Mononuclear cell (primary cell): ENCODE data around the gene ISM2. TPM values are rescaled to one million over a fixed set of nuclear protein-coding genes. Genes with fewer than 3 reads are reported as not detected.
"Not testable (repeated sequence)": the region's sequence is repeated elsewhere in the genome, so short reads cannot be mapped to it uniquely, and the experiment has no call there.

Source experiments
- H3K27me3 ChIP-seq: 2 replicates; pipeline ENCODE4 v1.6.0; 2011; ENCODE audit warnings: low read length, control low read depth; ENCODE audit not compliant: insufficient read depth
- H3K4me1 ChIP-seq: 2 replicates; pipeline ENCODE4 v1.5.1; 2011; ENCODE audit warnings: mild to moderate bottlenecking, low read length, control low read depth; ENCODE audit not compliant: insufficient read depth
- H3K4me3 ChIP-seq: 2 replicates; pipeline ENCODE4 v1.5.1; 2011; ENCODE audit warnings: mild to moderate bottlenecking, low read length, moderate library complexity
- H3K9me3 ChIP-seq: 2 replicates; pipeline ENCODE4 v1.5.1; 2011; ENCODE audit warnings: low read depth, mild to moderate bottlenecking, control low read depth, low read length
- total RNA-seq: library from RNA; depleted of rRNA; stranded (reverse); fragments of >200 nt; gene quantifications from one replicate; pipeline ENCODE4 v1.2.3, GENCODE V29; 2012

The ISM2 gene
- 0.42 TPM for total RNA-seq

DNA sequence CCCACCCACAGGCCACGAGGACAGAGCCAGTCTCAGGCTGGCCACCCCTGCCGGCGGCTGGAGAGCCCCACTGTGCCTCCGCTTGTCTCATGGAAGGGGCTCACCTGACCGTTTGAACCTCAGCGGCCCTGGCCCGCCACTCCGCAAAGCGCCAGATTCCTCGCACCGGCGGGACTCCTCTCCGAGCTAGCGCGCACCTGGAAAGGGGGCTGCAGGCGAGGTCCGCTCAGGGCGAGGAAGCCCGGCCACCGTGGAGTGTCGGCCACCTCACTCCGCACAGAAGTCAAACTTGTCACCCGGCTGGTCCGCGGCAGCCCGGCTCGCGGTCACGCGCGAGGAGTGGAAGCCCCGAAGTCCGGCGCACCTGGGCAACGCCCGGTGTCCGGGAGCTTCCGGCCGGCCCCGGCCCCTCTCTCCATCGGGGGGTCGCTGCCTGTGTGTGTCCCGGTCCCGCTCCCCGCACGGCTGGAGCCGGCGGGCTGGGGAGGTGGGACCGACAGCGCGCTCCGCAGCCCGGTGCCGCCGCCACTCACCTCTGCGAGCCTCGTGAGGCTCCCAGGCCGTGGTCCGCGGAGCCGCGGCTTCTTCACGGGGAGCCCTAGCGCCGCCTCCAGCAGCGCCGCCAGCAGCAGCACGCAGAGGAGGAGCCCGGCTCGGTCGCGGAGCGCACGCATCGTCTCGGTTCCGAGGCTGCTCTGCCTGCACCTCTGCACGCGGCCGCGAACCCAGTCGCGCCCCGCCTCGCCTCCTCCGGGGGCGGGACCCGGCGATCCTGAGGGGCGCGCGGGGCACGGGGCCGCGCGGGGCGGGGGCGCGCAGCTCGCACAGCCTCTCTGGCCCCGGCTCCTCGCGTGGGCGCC lies at the start of gene ISM2:
Gene ISM2 (minus strand): TSS at position 697 of the 860 bp plus-strand sequence. CDS start 23 bp downstream, at position 674.
- H3K4me1 ChIP-seq = peaks cover 15% of the 10 kb centered on the region
- H3K4me3 ChIP-seq = peak within 1 kb of the TSS; percentile 18
- H3K27me3 ChIP-seq = peaks cover 31% of the 10 kb centered on the region
- H3K9me3 ChIP-seq = no peaks in the 10 kb centered on the region

DNA sequence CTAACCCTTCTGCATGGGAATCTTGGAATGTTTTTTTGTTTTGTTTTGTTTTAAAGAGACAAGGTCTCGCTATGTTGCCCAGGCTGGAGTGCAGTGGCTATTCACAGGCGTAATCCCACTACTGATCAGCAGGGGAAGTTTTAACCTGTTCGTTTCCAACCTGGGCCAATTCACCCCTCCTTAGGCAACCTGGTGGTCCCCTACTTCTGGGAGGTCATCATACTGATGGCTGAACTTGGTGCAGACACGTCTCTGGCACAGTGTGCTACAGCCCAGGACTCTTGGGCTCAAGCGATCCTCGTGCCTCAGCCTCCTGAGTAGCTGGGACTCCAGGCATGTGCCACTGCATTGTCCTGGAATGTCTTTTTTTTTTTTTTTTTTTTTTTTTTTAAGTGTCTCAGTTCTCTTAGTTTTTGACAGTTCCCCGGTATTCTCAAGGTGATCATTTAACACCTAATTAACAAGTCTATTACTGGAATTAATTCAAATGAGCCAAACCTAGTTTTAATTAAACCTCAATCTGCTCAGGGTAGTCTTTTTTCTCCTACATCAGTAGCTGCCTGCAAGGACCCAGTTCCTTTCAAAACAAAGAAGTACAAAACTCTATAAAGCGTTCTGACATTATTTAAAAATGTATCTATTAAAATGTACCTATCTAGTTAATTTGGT lies 49.0 kb upstream of the ISM2 start:
- Histone ChIP-seq H3K4me1 (peaks cover 16% of the 10 kb centered on the region), H3K27me3 (no peaks in the 10 kb centered on the region), H3K9me3 (no peaks in the 10 kb centered on the region), H3K4me3 (no peak overlapping the region)

DNA sequence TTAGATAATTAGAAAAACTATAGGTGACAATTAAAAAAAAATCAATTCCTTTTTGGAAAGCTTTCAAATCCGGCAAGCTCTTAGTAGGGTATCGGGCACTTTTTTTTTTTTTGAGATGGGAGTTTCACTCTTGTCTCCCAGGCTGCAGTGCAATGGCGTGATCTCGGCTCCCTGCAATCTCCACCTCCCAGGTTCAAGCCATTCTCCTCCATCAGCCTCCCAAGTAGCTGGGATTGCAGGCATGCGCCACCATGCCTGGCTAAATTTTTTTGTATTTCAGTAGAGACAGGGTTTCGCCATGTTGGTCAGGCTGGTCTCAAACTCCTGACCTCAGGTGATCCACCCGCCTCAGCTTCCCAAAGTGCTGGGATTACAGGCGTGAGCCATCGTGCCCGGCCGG lies 46.6 kb upstream of the ISM2 start:
- H3K4me1 ChIP-seq = peaks cover 26% of the 10 kb centered on the region
- H3K9me3 ChIP-seq, H3K4me3 ChIP-seq, H3K27me3 ChIP-seq: not testable (repeated sequence)

DNA sequence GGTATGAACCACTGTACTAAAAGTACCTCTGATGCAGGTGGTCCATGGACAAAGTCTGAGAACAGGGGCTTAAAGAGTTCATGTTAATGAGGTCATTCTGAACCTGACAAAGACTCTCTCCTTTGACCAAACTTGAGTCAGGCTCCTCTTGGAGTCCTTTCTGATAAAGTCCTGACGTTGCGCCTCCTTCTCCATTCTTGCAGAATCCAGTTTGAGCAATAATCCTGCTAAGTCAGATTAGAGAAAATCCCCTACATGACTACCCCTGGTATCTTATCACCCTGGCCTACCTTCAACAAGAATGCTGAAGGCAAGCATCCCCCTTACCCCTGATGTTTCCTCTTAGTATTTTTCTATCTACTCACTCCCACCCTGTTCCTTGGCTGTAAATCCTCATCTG lies 46.0 kb upstream of the ISM2 start:
- no peak overlapping the region for H3K4me3 ChIP-seq
- no peaks in the 10 kb centered on the region for H3K9me3 ChIP-seq
- no peaks in the 10 kb centered on the region for H3K27me3 ChIP-seq
- peaks cover 26% of the 10 kb centered on the region for H3K4me1 ChIP-seq

DNA sequence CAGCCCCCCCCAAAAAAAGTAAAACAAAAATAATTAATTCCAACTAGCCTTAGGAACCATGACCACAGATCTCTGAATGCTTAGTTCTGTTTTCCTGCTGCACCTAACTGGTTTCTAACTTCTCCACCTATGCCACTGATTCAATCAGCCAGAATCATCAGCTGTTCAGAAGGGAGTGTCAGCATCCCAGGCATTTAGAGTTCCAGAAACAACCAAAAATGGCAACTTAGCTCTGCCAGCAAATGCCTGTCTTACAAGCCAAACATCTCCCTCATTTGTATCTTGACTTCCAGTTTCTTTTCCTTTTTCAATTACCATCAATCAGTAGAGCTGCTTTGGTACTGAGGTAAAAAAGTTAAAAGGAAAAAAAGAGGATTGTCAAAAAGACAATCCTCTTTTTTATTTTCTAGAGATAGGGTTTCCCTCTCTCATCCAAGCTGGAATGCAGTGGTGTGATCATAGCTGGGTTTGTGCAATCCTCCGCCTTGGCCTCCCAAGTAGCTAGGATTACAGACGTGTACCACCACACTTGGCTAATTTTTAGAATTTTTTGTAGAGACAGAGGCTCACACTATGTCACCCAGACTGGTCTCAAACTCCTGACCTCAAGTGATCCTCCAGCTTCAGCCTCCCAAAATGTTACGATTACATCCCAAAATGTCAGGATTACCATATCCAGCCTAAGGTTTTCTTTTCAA lies 45.2 kb upstream of the ISM2 start:
- no peaks in the 10 kb centered on the region for H3K9me3 ChIP-seq
- no peaks in the 10 kb centered on the region for H3K27me3 ChIP-seq
- H3K4me1 ChIP-seq = peaks cover 27% of the 10 kb centered on the region
- H3K4me3 ChIP-seq = no peak overlapping the region

DNA sequence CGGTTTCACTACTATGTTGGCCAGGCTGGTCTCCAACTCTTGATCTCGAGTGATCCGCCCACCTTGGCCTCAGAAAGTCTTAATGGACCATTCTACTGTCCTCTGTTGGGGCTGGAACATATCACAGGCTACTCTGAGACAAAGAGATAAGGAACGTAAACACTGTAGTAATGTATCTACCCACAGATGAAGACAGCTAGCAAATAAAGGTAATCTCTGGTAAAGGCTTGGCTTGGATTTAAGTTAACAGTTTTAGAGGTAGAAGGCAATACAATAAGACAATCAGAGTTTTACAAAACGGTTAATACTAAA lies 44.6 kb upstream of the ISM2 start:
- H3K9me3 ChIP-seq = no peaks in the 10 kb centered on the region
- peaks cover 33% of the 10 kb centered on the region for H3K4me1 ChIP-seq
- no peak overlapping the region for H3K4me3 ChIP-seq
- no peaks in the 10 kb centered on the region for H3K27me3 ChIP-seq

DNA sequence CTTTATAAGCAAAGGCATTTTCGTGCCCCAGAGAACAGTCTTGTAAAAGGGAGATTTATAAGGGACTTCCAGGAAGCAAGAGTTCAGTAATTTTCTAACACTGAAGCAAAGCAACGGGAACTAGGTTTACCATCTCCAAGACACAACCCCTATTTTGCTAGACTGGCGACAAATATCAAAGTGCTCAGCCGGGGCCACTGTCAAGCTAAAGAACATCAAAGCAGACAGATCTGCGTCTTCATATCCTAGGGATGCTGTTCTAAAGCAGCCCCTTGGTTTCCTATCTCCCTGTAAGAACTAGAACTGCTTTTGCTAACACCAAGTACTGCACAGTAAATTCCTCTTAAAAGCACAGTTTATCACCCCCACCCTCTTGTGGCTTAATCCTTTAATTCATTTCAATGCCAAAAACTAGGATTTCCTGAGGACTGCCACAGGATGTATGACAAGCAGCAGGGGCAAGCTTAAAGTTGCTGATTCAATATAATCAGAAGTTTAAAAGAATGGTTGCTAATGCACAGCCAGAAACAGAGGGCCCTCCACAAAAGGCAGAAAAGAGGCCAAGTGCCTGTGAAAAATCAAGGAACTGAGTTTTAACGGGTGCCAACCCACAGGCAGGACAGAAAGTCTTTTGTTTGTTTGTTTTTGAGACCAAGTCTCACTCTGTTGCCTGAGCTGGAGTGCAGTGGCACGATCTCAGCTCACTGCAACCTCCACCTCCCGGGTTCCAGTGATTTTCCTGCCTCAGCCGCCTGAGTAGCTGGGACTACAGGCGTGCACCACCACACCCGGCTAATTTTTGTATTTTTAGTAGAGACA lies 44.0 kb upstream of the ISM2 start:
- no peaks in the 10 kb centered on the region for H3K9me3 ChIP-seq
- H3K4me3 ChIP-seq = no peak overlapping the region
- H3K27me3 ChIP-seq = no peaks in the 10 kb centered on the region
- H3K4me1 ChIP-seq = peaks cover 35% of the 10 kb centered on the region

DNA sequence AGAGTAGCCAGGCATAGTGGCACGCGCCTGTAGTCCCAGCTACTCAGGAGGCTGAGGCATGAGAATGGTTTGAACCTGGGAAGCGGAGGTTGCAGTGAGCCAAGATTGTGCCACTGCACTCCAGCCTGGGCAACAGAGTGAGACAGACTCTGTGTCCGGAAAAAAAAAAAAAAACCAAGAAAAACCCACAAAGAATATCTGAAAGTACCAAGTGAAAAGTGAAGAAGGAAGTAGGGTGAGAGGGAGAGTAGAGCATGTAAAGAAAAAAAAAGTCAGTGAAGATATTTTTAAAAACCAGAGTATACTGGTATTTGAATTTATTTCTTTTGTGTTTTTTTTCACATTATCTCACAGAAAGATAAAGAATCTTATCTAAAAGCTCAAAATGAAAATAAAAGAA lies 43.3 kb upstream of the ISM2 start:
- H3K27me3 ChIP-seq = no peaks in the 10 kb centered on the region
- H3K4me3 ChIP-seq = no peak overlapping the region
- no peaks in the 10 kb centered on the region for H3K9me3 ChIP-seq
- peaks cover 35% of the 10 kb centered on the region for H3K4me1 ChIP-seq

DNA sequence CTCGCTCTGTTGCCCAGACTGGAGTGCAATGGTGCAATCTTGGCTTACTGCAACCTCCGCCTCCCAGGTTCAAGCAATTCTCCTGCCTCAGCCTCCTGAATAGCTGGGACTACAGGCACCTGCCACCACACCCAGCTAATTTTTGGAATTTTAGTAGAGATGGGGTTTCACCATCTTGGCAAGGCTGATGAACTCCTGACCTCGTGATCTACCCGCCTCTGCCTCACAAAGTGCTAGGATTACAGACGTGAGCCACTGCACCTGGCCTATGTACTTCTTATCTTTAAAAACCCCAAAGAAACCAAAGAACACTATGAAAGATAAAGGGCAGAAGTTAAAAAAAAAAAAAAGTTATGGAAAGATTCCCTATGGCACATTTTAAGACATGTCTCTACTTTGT lies 38.3 kb upstream of the ISM2 start:
- not testable (repeated sequence) for H3K27me3 ChIP-seq, H3K9me3 ChIP-seq, H3K4me3 ChIP-seq
- H3K4me1 ChIP-seq = peaks cover 14% of the 10 kb centered on the region

DNA sequence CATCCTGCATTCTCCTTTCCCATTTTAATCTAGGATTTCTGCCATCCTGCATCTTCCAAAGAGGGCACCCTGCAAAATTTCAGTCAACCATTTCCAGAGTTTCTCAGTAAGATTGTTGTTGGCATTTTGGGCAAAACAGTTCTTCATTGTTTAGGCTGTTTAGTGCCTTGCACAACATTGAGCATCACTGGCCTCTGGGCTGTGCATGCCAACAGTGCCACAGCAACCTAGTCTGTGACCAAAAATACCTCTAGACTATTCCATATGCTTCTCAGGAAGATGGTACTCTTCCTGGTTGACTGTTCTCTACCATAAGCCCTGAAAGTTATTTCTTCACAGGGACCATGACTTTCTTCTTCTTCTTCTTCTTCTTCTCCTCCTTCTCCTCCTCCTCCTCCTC lies 32.5 kb upstream of the ISM2 start:
- H3K4me3 ChIP-seq = no peak overlapping the region
- no peaks in the 10 kb centered on the region for H3K4me1 ChIP-seq
- H3K9me3 ChIP-seq = no peaks in the 10 kb centered on the region
- H3K27me3 ChIP-seq = no peaks in the 10 kb centered on the region

DNA sequence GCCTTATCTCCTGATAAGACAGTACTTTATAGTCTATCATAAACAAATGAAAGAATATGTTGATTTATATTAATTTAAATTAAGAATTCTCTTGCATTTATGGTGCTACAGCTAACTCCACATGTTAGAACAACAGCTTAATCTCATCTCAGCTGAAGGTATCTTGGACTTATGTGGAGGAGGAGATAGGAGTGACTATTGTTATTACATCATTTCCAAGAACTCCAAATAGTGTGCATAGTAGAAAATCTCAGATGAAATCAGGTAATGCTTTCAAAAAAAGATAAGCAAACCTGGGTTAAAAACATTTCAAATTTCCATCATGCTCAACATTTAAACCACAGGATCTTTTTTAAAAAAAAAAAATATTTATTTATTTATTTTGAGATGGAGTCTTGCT lies 31.3 kb upstream of the ISM2 start:
- Histone ChIP-seq H3K27me3 (no peaks in the 10 kb centered on the region), H3K4me1 (no peaks in the 10 kb centered on the region), H3K9me3 (no peaks in the 10 kb centered on the region), H3K4me3 (no peak overlapping the region)

DNA sequence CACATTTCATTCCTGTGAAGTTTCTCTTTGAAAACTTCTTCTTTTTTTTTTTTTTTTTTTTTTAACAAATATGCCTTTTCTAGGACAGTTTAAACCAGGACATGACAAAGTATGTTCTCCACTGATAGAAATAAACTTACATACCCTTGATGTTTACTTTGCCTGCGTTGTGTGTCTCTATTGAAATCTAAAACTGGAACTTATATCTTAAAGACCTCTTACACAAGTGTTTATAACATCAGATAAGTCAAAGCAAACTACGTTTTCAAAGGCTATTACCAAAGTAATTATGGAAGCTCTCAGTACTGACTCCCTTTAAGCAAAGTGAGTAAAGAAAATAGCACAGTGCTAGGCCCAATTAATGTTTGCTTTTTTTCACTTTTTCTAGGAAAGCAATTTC lies 30.6 kb upstream of the ISM2 start:
- Histone ChIP-seq H3K27me3 (no peaks in the 10 kb centered on the region), H3K9me3 (no peaks in the 10 kb centered on the region), H3K4me3 (no peak overlapping the region), H3K4me1 (no peaks in the 10 kb centered on the region)

DNA sequence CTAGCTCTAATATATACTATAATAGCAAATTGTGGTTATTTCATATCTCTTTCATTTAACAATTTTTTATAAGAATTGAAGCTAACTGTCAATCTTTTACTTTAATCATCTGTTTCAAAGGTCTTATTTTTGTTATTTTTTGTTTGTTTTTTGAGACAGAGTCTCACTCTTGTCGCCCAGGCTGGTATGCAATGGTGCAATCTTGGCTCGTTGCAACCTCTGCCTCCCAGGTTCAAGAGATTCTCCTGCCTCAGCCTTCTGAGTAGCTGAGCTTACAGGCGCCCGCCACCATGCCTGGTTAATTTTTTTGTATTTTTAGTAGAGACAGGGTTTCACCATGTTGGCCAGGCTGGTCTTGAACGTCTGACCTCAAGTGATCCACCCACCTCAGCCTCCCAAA lies 30.1 kb upstream of the ISM2 start:
- not testable (repeated sequence) for H3K4me1 ChIP-seq, H3K9me3 ChIP-seq, H3K27me3 ChIP-seq, H3K4me3 ChIP-seq

DNA sequence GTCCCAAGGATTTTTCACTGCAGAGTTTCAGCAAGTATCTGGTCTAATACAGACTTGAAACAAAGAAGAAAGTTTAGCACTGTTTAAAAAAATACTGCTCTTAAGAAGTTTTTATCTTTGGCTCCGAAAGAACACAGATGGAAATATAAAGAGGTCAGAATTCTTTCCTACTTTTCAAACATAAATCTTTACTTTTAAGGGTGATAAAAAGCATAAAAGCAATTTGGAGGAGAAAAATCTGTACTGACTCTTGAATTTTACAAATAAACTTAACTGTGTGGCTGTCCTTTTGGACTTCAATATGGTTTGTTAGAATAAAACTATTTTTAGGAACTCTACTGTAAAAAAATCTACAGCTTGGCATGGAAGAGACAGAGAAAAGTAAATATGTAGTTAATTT lies 27.6 kb upstream of the ISM2 start:
- no peaks in the 10 kb centered on the region for H3K4me1 ChIP-seq
- H3K27me3 ChIP-seq = no peaks in the 10 kb centered on the region

DNA sequence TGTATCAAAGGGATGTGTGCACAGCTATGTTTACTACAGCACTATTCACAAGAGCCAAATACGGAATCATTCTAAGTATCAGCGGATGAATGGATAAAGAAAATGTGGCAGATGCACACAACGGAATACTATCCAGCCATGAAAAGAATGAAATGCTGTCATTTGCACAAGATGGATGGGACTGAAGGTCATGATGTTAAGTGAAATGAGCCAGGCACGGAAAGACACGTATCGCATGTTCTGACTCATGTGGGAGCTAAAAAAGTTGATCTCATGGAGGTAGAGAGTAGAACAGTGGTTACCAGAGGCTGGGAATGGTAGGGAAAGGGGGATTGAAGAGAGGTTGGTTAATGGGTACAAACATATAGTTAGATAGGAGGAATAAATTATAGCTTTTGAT lies 25.9 kb upstream of the ISM2 start:
- no peaks in the 10 kb centered on the region for H3K4me1 ChIP-seq
- no peaks in the 10 kb centered on the region for H3K9me3 ChIP-seq
- H3K27me3 ChIP-seq = no peaks in the 10 kb centered on the region
- no peak overlapping the region for H3K4me3 ChIP-seq

More for the DNA sequence above, 27.6 kb upstream of the ISM2 start:
- H3K9me3 ChIP-seq = no peaks in the 10 kb centered on the region
- H3K4me3 ChIP-seq = no peak overlapping the region
